Lower leg skin (tissue), 3 donors: Measurements from ENCODE around the gene CPEB4.

Experiments used
- CTCF ChIP-seq, 3 donors: fragments of 450-650 bp; IDR thresholded peaks; one replicate each; pipeline ENCODE4 v1.5.1; 2016; ENCODE audit warnings: antibody characterized with exemption in 3 of 3, mild to moderate bottlenecking in 3 of 3, moderate library complexity in 2 of 3
- POLR2A ChIP-seq, 2 donors: fragments of 450-650 bp; IDR thresholded peaks; one replicate each; pipeline ENCODE4 v1.6.1; 2016 to 2017; ENCODE audit warnings: antibody characterized with exemption in 2 of 2, mild to moderate bottlenecking in 1 of 2, moderate library complexity in 1 of 2

GRCh38 chr5:173911623-173912022 lies 23.5 kb downstream of the CPEB4 start:
- no peak for TF ChIP-seq CTCF (IDR thresholded peaks at IDR 0.05)
- no peak for TF ChIP-seq POLR2A (IDR thresholded peaks at IDR 0.05)
